HepG2 (cell line): Measurements from ENCODE around the gene TAF6L. TPM values are rescaled to one million over a fixed set of nuclear protein-coding genes. Genes with fewer than 3 reads are reported as not detected.

ENCODE experiments used
- ATAC-seq: fragments of 200-7000 bp; cut with Tn5 transposase; 3 replicates; pipeline ENCODE4 v1.9.1; 2020; ENCODE audit warnings: mild to moderate bottlenecking, moderate library complexity
- BruUV-seq: library from RNA; stranded (reverse); fragments of 400-500 nt; replicated peaks from 2 replicates; lab custom pipeline; 2021; lab: Mats Ljungman, UMichigan
- CTCF ChIA-PET: fragments of 300-600 bp; formaldehyde crosslinking; extraction: SDS; loops from one replicate; lab custom pipeline; 2021; ENCODE audit warnings: low total read pairs, inconsistent platforms, low intra/inter-chr PET ratio; lab: Yijun Ruan, JAX
- POLR2A ChIA-PET: fragments of 350-600 bp; sonication (Branson Sonifier 250); formaldehyde crosslinking; loops from one replicate; lab custom pipeline; 2020; ENCODE audit warnings: antibody characterized with exemption, inconsistent platforms; lab: Yijun Ruan, JAX
- DNase-seq: peaks from one replicate; pipeline ENCODE4 v3.0.0-alpha.2; 2015; ENCODE audit warnings: low spot score
- FAIRE-seq: peaks from 3 replicates; lab custom pipeline; 2011; peaks lifted over from hg19 to GRCh38; lab: Jason Lieb, UNC
- H2AFZ ChIP-seq: one replicate; pipeline ENCODE4 v1.6.1; 2011; ENCODE audit warnings: low read length, inconsistent platforms
- H3K27ac ChIP-seq: fragments of 300-600 bp; 3 replicates; pipeline ENCODE4 v1.8.0; 2011; ENCODE audit warnings: mixed run types, mild to moderate bottlenecking, mixed read lengths, low read length, inconsistent platforms; ENCODE audit not compliant: insufficient read depth; ENCODE audit errors: extremely low read length
- H3K27me3 ChIP-seq, 2 experiments: fragments of 200-600 bp in 1 of 2; 2 replicates in 1 of 2; 3 replicates in 1 of 2; pipeline versions ENCODE4 v1.6.0 to v1.8.0; 2011; ENCODE audit warnings: low read length in 2 of 2, mild to moderate bottlenecking in 2 of 2, moderate library complexity in 2 of 2, inconsistent platforms in 1 of 2; ENCODE audit not compliant: insufficient read depth in 2 of 2, control insufficient read depth in 1 of 2
- H3K36me3 ChIP-seq, 2 experiments: fragments of 200-600 bp in 1 of 2; replicated peaks in 1 of 2; 2 replicates in 1 of 2; 3 replicates in 1 of 2; pipeline versions ENCODE4 v1.5.1 to v1.8.0; 2011; ENCODE audit warnings: low read length in 2 of 2, inconsistent platforms in 1 of 2; ENCODE audit not compliant: insufficient read depth in 2 of 2, control insufficient read depth in 1 of 2
- H3K4me1 ChIP-seq: 2 replicates; pipeline ENCODE4 v1.5.1; 2012; ENCODE audit warnings: low read length, inconsistent platforms; ENCODE audit not compliant: insufficient read depth
- H3K4me2 ChIP-seq: 2 replicates; pipeline ENCODE4 v1.6.0; 2011; ENCODE audit warnings: low read depth, low read length, inconsistent platforms
- H3K4me3 ChIP-seq, 3 experiments: fragments of 200-600 bp in 1 of 3; sonication (generic), shearing (Covaris generic) in 1 of 3; replicated peaks in 1 of 3; 2 replicates each; pipeline ENCODE4 v1.5.1; 2011 to 2016; ENCODE audit warnings: low read length in 3 of 3, inconsistent platforms in 2 of 3, low read depth in 2 of 3, mild to moderate bottlenecking in 2 of 3, control low read depth in 1 of 3, mixed read lengths in 1 of 3; ENCODE audit not compliant: insufficient read depth in 1 of 3
- H3K79me2 ChIP-seq: one replicate; pipeline ENCODE4 v1.6.1; 2011; ENCODE audit warnings: low read length, inconsistent platforms; ENCODE audit not compliant: insufficient read depth
- H3K9ac ChIP-seq: 2 replicates; pipeline ENCODE4 v1.6.0; 2011; ENCODE audit warnings: mild to moderate bottlenecking, low read depth, low read length, inconsistent platforms; ENCODE audit not compliant: insufficient read depth
- H3K9me3 ChIP-seq: 2 replicates; pipeline ENCODE4 v1.5.1; 2012; ENCODE audit warnings: mild to moderate bottlenecking, low read length
- H4K20me1 ChIP-seq: 2 replicates; pipeline ENCODE4 v1.6.0; 2011; ENCODE audit warnings: inconsistent platforms, mild to moderate bottlenecking, low read length, moderate library complexity; ENCODE audit not compliant: insufficient read depth
- AHDC1 ChIP-seq: sonication (generic); formaldehyde crosslinking; IDR thresholded peaks from 2 replicates; pipeline ENCODE4 v1.5.1; 2020; ENCODE audit warnings: mild to moderate bottlenecking, missing genetic modification reagents, borderline replicate concordance
- BRD4 ChIP-seq: sonication (generic); formaldehyde crosslinking; IDR thresholded peaks from 2 replicates; pipeline ENCODE4 v1.4.0; 2020; ENCODE audit warnings: missing genetic modification reagents
- NCOA1 ChIP-seq: sonication (generic); formaldehyde crosslinking; IDR thresholded peaks from 2 replicates; pipeline ENCODE4 v1.9.0; 2021; ENCODE audit warnings: missing genetic modification reagents
- PHF21A ChIP-seq: sonication (generic); formaldehyde crosslinking; IDR thresholded peaks from 2 replicates; pipeline ENCODE4 v1.5.0; 2020; ENCODE audit warnings: mild to moderate bottlenecking, missing genetic modification reagents
- PRDM4 ChIP-seq: sonication (generic); formaldehyde crosslinking; IDR thresholded peaks from 2 replicates; pipeline ENCODE4 v1.9.0; 2021; ENCODE audit warnings: missing genetic modification reagents, borderline replicate concordance
- ZBTB3 ChIP-seq: sonication (generic); formaldehyde crosslinking; IDR thresholded peaks from 2 replicates; pipeline ENCODE4 v1.4.0; 2020; ENCODE audit warnings: low read depth, mild to moderate bottlenecking, moderate library complexity, missing genetic modification reagents, borderline replicate concordance
- WGBS: methylation state at CpG from one replicate; pipeline ENCODE4 v1.1.6; 2017; ENCODE audit warnings: low lambda C conversion rate; 5-methylcytosine and 5-hydroxymethylcytosine counted together
- in situ Hi-C: cut with HindIII; loops from 2 replicates; pipeline ENCODE4 v1.10.0; 2017; ENCODE audit warnings: low pct_unique_long_range_greater_than_20kb; ENCODE audit not compliant: extremely low pct_ligation_motif_present
- intact Hi-C: fragments of 100-400 bp; cut with micrococcal nuclease; formaldehyde crosslinking; loops from one replicate; pipeline ENCODE4 v1.10.0; 2022; ENCODE audit not compliant: unreplicated experiment
- polyA plus RNA-seq, 8 experiments: library from polyadenylated mRNA; depleted of rRNA in 3 of 8; stranded (reverse) in 7 of 8; unstranded in 1 of 8; fragments of >200 nt; fragmentation: Illumina TruSeq in 4 of 8; extraction: Trizol in 4 of 8; gene quantifications; 2 replicates each; pipeline versions ENCODE4 v1.2.1 to v1.2.3, GENCODE V29; 2011 to 2016; ENCODE audit warnings: low read depth in 4 of 8, missing spikeins in 1 of 8, mixed read lengths in 1 of 8; ENCODE audit not compliant: insufficient read depth in 1 of 8
- total RNA-seq, 5 experiments: library from RNA; depleted of rRNA; stranded (reverse); fragments of >200 nt; fragmentation: Illumina TruSeq; extraction: Trizol; gene quantifications; 2 replicates each; pipeline ENCODE4 v1.2.3, GENCODE V29; 2016; ENCODE audit warnings: low read depth in 1 of 5

The TAF6L gene
- total and polyA plus RNA-seq, 2 of the 13 experiments (the other 11 are each of a cell fraction or from before 2014, with no cell fraction given) = 12.6 to 19.4 TPM

- TF ChIP-seq ZBTB3 (CRISPR knock-in tag) = no peak
- no peak for TF ChIP-seq AHDC1 (CRISPR knock-in tag)
- no peak for TF ChIP-seq BRD4 (CRISPR knock-in tag)
These were observed 6.2 kb downstream of the TAF6L start (continued) for GRCh38 chr11:62777389-62777788.

- Histone ChIP-seq H3K4me1 (no peaks in the 10 kb centered on the region), H3K27ac (no peak overlapping the region), H3K9ac (no peak overlapping the region), H3K4me3 (no peak overlapping the region), H3K36me3 (peaks cover 18 to 45% of the 10 kb centered on the region in 2 experiments), H3K79me2 (peaks cover 4% of the 10 kb centered on the region), H3K27me3 (no peaks in the 10 kb centered on the region), H3K9me3 (no peaks in the 10 kb centered on the region), H4K20me1 (no peaks in the 10 kb centered on the region), H2AFZ (no peak overlapping the region), H3K4me2 (no peak overlapping the region)
- 92% methylated on average over 2 of the region's 3 CpGs for WGBS
- CTCF ChIA-PET = no interaction called here
- in situ Hi-C loops = no loop called here
- POLR2A ChIA-PET = no interaction called here
- TF ChIP-seq NCOA1 (no peak), PRDM4 (CRISPR knock-in tag) (no peak), PHF21A (CRISPR knock-in tag) (no peak)
- BruUV-seq = no TSS peak
- FAIRE-seq (no peak), DNase-seq (no peak), ATAC-seq (no peak; the same call in 2 of the 3 replicates)
- intact Hi-C loops = no loop called here
These were observed 7.2 kb downstream of the TAF6L start for GRCh38 chr11:62778441-62778840.
